ENCODE data around the gene SEPSECS. TPM values are rescaled to one million over a fixed set of nuclear protein-coding genes. Genes with fewer than 3 reads are reported as not detected.

The SEPSECS gene
- total RNA-seq, 1 donor from 2014 or later = 4.7 TPM

GRCh38 chr4:25162566-25162965 is 2.3 kb upstream of the SEPSECS start:
- no peak for TF ChIP-seq CTCF (IDR thresholded peaks at IDR 0.05; ENCODE audit: insufficient read depth, low read length, poor library complexity, severe bottlenecking)
- Histone ChIP-seq H3K4me3 (ENCODE audit: low read depth, low read length) (no peak overlapping the region), H3K36me3 (ENCODE audit: control insufficient read depth, insufficient read depth, low read length) (no peaks in the 10 kb centered on the region), H3K27me3 (ENCODE audit: control insufficient read depth, insufficient read depth, low read length) (no peaks in the 10 kb centered on the region)
- no peak for DNase-seq (ENCODE audit: low read depth)

- no peak for DNase-seq (ENCODE audit: low read depth)
- Histone ChIP-seq H3K36me3 (ENCODE audit: control insufficient read depth, insufficient read depth, low read length) (no peaks in the 10 kb centered on the region), H3K4me3 (ENCODE audit: low read depth, low read length) (no peak overlapping the region), H3K27me3 (ENCODE audit: control insufficient read depth, insufficient read depth, low read length) (no peaks in the 10 kb centered on the region)
- TF ChIP-seq CTCF (IDR thresholded peaks at IDR 0.05; ENCODE audit: insufficient read depth, low read length, poor library complexity, severe bottlenecking) = no peak
Observed at GRCh38 chr4:25161593-25161950, 1.3 kb upstream of the SEPSECS start.

GRCh38 chr4:25160714-25161592 is 704 bp upstream of the SEPSECS start:
- TF ChIP-seq CTCF (IDR thresholded peaks at IDR 0.05; ENCODE audit: insufficient read depth, low read length, poor library complexity, severe bottlenecking) = no peak
- H3K27me3 ChIP-seq (ENCODE audit: control insufficient read depth, insufficient read depth, low read length) = no peaks in the 10 kb centered on the region
- no peak for DNase-seq (ENCODE audit: low read depth)
- no peaks in the 10 kb centered on the region for H3K36me3 ChIP-seq (ENCODE audit: control insufficient read depth, insufficient read depth, low read length)
- peak overlapping the region; percentile 78 for H3K4me3 ChIP-seq (ENCODE audit: low read depth, low read length)

GRCh38 chr4:25158817-25159216 is 1.4 kb downstream of the SEPSECS start:
- DNase-seq (ENCODE audit: low read depth) = no peak
- Histone ChIP-seq H3K36me3 (ENCODE audit: control insufficient read depth, insufficient read depth, low read length) (no peaks in the 10 kb centered on the region), H3K27me3 (ENCODE audit: control insufficient read depth, insufficient read depth, low read length) (no peaks in the 10 kb centered on the region), H3K4me3 (ENCODE audit: low read depth, low read length) (no peak overlapping the region)
- no peak for TF ChIP-seq CTCF (IDR thresholded peaks at IDR 0.05; ENCODE audit: insufficient read depth, low read length, poor library complexity, severe bottlenecking)

- no peak for DNase-seq (ENCODE audit: low read depth)
- no peaks in the 10 kb centered on the region for H3K27me3 ChIP-seq (ENCODE audit: control insufficient read depth, insufficient read depth, low read length)
- H3K36me3 ChIP-seq (ENCODE audit: control insufficient read depth, insufficient read depth, low read length) = no peaks in the 10 kb centered on the region
- no peak overlapping the region for H3K4me3 ChIP-seq (ENCODE audit: low read depth, low read length)
- no peak for TF ChIP-seq CTCF (IDR thresholded peaks at IDR 0.05; ENCODE audit: insufficient read depth, low read length, poor library complexity, severe bottlenecking)
Observed at GRCh38 chr4:25157081-25157480, 3.2 kb downstream of the SEPSECS start.

GRCh38 chr4:25155947-25156346 is 4.3 kb downstream of the SEPSECS start:
- no peaks in the 10 kb centered on the region for H3K27me3 ChIP-seq (ENCODE audit: control insufficient read depth, insufficient read depth, low read length)
- no peak for DNase-seq (ENCODE audit: low read depth)
- H3K4me3 ChIP-seq (ENCODE audit: low read depth, low read length) = no peak overlapping the region
- no peak for TF ChIP-seq CTCF (IDR thresholded peaks at IDR 0.05; ENCODE audit: insufficient read depth, low read length, poor library complexity, severe bottlenecking)
- no peaks in the 10 kb centered on the region for H3K36me3 ChIP-seq (ENCODE audit: control insufficient read depth, insufficient read depth, low read length)
